ENCODE measurements around the gene NECTIN3.

The NECTIN3 gene

DNA sequence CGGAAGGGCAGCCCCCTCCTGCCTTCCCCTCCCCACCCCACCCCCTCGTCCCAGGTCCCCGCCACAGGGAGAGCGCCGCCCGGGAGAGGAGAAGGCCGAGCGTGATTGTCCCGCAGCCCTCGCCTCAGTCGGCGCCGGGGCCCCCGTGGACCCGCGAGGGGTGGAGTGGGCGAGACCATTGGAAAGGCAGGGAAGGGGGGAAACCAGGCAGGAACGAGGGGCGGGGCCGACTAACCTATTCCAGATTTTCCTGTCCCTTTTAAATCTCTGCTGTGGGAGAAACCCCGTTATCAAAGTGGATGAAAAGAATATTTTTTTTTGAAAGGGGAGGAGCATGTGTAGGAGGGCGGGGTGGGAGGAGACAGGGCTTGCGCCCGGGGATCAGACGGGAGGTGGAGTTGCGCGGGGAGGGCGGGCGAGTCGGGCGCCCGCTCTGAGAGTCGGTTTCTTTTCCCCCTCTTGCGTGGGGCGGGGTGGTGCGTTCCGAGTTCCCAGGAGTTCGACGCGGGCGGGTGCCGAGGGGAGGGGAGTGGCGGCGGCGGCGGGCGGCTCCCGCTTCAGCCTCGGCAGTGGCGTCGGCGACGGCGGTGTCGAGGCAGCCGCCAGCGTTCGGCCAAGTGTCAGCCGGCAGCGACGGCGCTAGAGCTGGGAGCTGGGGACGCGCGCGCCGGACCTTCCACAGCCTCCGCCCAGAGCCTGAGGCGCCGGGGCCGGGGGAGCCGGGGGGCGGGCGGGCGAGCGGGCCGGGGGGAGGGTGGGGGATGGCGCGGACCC lies at the start of gene NECTIN3:
Gene NECTIN3, plus strand, starts transcription at position 560 of the 774 bp plus-strand sequence. Its CDS starts 202 bp downstream, at position 762.
- peak; percentile 96 for DNase-seq (ENCODE audit: low read depth)

GRCh38 chr3:111027868-111028267 lies 43.7 kb upstream of the NECTIN3 start:
- DNase-seq (ENCODE audit: low read depth), result no peak

GRCh38 chr3:111031538-111031937 lies 40.1 kb upstream of the NECTIN3 start:
- DNase-seq (ENCODE audit: low read depth), result no peak

DNA sequence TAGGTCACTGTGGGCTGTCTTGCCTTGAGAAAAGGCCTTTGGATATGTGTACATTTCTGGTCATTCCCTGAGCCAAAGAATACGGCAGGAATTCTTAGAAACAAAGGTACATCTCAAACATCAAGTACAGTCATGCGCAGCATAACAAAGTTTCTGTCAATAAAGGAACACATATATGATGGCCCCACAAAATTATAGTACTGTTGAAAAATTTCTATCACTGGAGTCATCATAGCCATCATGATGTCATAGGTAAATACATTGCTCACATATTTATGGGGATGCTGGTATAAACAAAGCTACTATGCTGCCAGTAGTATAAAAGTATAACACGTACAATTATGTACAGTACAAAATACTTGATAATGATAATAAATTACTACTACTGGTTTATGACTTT lies 38.9 kb upstream of the NECTIN3 start:
- no peak for DNase-seq (ENCODE audit: low read depth)

GRCh38 chr3:111033470-111034050 lies 38.1 kb upstream of the NECTIN3 start:
- no peak for DNase-seq (ENCODE audit: low read depth)

GRCh38 chr3:111035316-111035715 lies 36.3 kb upstream of the NECTIN3 start:
- DNase-seq (ENCODE audit: low read depth), result no peak

- no peak for DNase-seq (ENCODE audit: low read depth)
These were observed 35.7 kb upstream of the NECTIN3 start for GRCh38 chr3:111035902-111036301.

GRCh38 chr3:111040959-111041358 lies 30.7 kb upstream of the NECTIN3 start:
- DNase-seq (ENCODE audit: low read depth), result no peak

- DNase-seq (ENCODE audit: low read depth), result no peak
These were observed 26.1 kb upstream of the NECTIN3 start for GRCh38 chr3:111045564-111045963.

DNA sequence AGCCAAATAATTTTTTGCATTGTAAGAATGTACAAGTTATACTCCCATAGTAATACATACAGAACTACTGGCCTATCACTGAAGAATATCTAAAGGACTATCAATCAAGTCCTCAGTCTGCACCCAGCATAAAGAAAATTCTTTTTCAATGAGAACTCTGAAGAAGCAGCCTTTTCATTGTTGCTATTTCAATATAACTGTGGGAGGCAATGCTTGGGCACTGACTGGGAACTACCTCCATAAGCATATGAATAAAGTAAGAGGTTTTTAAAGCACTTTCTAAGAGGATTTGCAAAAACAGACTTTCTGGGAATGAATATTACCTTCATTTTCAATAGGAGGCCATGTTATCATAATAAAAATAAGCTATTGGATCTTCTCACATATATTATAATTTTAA lies 24.6 kb upstream of the NECTIN3 start:
- DNase-seq (ENCODE audit: low read depth), result no peak

GRCh38 chr3:111047812-111048435 lies 23.7 kb upstream of the NECTIN3 start:
- DNase-seq (ENCODE audit: low read depth), result no peak

DNA sequence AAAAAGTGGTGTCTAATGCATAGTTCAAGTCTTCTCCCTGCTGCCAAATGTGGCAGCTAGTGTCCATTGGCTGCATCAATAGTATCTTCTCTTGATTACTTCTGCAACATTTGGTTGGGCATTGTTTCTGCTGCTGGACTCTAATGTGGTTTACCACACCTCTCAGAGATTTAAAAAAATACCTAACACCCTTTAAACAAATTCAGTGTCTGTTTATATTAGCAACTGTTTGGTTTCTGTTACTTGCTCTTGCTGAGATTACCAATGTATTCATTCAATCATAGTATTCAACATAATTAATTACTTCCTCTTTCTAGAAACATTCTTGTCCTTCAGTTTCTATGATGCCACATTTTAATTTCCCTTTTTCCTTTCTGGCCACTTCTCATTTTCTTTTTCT lies 20.3 kb upstream of the NECTIN3 start:
- DNase-seq (ENCODE audit: low read depth), result no peak

DNA sequence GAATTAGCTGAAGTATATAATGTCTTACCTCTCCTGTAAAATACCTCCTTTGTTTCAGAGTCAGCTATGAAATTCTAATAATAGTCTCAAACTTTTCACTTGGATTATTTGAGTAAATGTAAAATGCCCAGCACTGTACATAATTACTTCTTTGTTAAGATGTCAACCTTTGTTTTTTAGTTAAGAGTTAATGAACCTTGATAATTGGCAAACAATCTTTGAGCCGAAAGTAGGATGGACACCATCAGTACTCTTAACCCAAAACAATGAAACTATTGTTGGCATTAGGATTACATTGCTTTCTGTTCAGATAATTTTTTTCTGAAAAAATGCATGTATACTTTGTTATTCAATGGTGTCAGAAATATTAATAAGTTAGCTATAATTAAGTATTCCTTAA lies 3.0 kb upstream of the NECTIN3 start:
- DNase-seq (ENCODE audit: low read depth), result no peak

DNA sequence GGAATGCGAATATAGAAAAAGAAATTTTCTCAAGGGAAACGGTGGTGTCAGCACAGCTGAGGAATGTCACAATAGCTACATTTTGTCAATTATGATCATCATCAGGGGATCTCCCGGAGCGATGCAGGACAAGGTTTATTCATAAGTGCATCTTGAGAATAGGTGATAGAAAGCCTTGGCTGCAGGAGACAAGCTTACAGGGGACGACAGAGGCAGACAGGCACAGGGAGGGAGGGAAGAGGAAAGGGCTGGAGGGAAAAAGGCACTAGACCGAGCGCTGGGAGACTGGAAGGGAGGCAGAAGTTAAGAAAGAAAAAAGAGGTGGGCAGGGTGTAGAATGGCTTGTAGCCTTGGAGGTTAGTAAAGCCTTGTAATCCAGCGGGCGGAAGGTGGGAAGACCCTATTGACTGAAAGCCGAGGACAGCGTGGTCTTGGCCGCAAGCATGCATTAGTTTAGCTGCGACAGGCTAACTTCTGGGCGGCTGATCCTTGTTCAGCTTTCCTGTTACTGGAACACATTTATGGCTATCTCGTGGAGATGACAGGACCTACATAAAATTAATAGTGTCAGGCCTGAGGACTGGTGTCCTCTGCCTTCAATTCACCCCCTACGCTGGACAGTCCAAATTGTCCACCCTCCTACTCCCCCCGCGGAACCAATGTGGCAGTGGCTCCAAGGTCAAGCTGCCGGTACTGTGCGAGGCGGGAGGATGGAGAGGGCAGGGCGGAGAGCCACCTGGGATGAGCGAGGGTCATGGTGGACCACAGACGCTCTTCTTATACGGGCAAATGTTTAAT lies 1.4 kb upstream of the NECTIN3 start:
- no peak for DNase-seq (ENCODE audit: low read depth)

GRCh38 chr3:111070772-111071256 lies 802 bp upstream of the NECTIN3 start:
- DNase-seq (ENCODE audit: low read depth), result no peak

DNA sequence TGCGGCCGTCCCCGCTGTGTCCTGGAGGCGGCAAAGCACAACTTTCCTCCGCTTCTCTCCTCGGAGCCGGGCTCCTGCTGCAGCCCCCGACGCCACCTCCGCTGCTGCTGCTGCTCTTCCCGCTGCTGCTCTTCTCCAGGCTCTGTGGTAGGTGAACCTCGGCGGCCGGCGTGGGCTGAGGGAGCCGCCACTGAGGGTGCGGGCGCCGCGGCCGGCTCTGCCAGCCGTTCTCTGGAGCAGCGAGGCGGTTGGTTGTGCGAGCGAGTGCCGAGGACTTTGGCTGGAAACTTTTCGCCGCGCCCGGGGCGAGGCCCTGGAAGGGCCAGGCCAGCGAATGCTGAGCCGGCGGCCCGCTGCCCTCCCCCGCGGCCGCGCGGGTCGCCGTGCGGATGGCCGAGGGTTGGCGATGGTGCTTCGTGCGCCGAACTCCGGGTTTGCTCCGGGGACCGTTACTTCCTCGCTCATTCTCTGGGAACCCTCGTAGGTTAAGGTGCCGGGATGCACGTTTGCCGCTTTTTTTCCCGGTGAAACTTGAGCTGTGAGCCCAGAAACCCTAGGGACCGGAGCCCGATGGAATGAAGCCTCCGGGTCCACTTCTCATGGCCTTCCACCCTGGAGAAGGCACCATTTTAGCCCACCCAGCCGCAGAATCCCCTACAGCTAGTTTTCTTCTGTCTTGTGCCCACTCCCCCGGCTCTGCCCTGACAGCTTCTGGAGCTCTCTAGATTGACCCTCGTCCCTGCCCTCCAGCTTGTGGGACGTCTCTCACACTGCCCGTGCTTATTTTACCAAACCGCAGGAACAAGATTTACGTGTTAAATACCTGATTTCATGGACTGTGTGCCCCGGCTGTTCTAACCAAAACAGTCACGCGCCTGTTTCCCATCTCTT lies 660 bp downstream of the NECTIN3 start:
- no peak for DNase-seq (ENCODE audit: low read depth)

GRCh38 chr3:111073218-111073617 lies 1.6 kb downstream of the NECTIN3 start:
- DNase-seq (ENCODE audit: low read depth), result no peak

GRCh38 chr3:111076732-111077131 lies 5.1 kb downstream of the NECTIN3 start:
- no peak for DNase-seq (ENCODE audit: low read depth)

- no peak for DNase-seq (ENCODE audit: low read depth)
These were observed 5.8 kb downstream of the NECTIN3 start for GRCh38 chr3:111077369-111077768.

GRCh38 chr3:111080413-111080812 lies 8.8 kb downstream of the NECTIN3 start:
- no peak for DNase-seq (ENCODE audit: low read depth)

- no peak for DNase-seq (ENCODE audit: low read depth)
These were observed 9.5 kb downstream of the NECTIN3 start for GRCh38 chr3:111081008-111081545.
